Stimulated activated CD8-positive, alpha-beta memory T cell treated with anti-CD3 and anti-CD28 coated beads, Interleukin-7, amount 100 ng/mL, for 24 hours (primary cell): ENCODE results near the gene SMAD4.
"Not testable (repeated sequence)": the region's sequence is repeated elsewhere in the genome, so short reads cannot be mapped to it uniquely, and the experiment has no call there.

Experiments used
- DNase-seq: peaks from one replicate; pipeline ENCODE4 v3.0.0-alpha.2; 2020; ENCODE audit warnings: low read depth

SMAD4 gene

DNA sequence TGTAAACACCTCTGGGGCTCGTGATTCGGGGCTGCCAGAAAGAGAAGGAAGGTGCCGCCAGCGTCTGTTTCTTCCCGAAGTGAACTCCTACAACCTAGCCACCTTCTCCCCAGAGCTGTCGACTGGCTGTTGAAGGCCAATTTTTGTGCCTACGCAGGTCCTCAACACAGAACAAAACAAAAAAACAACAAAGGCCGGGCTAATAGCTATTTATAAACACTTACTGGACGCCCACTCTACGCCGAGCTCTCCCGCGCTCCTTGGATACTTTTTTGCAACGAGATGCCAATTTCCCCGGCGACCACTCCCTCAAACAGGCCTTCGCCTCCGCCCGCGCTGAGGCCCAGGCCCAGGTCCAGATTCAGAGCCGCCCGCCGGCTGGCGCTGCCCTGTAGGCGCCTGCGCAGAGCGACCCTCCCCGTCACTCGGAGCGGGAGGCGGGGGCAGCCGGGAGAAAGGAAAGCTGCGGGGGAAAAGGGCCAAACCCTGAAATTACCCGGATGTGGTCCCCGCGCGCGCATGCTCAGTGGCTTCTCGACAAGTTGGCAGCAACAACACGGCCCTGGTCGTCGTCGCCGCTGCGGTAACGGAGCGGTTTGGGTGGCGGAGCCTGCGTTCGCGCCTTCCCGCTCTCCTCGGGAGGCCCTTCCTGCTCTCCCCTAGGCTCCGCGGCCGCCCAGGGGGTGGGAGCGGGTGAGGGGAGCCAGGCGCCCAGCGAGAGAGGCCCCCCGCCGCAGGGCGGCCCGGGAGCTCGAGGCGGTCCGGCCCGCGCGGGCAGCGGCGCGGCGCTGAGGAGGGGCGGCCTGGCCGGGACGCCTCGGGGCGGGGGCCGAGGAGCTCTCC is at the start of gene SMAD4:
Gene SMAD4 (plus strand): TSS at position 520 of the 843 bp plus-strand sequence. CDS start 16,834 bp downstream, outside the sequence.
- DNase-seq, result peak; percentile 98

DNA sequence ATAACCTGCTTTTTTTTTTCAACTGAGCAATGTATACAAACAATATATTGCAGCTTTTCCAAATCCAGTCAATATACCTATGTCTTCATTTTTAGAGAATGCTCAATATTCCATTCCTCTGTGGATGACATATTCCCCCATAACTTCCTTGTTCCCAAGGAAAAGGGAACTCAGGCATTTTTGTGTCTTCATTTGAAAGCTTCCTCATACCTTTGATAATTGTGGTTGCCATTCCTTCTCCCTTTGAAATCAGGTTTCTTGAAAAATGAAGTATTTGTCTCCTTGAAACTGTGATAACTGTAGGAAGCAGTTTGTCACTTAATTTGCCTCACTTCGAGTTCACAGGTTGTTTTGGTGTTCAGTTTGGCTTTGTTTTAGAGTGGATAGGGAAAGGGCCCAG is 48.6 kb upstream of the SMAD4 start:
- DNase-seq, result no peak

DNA sequence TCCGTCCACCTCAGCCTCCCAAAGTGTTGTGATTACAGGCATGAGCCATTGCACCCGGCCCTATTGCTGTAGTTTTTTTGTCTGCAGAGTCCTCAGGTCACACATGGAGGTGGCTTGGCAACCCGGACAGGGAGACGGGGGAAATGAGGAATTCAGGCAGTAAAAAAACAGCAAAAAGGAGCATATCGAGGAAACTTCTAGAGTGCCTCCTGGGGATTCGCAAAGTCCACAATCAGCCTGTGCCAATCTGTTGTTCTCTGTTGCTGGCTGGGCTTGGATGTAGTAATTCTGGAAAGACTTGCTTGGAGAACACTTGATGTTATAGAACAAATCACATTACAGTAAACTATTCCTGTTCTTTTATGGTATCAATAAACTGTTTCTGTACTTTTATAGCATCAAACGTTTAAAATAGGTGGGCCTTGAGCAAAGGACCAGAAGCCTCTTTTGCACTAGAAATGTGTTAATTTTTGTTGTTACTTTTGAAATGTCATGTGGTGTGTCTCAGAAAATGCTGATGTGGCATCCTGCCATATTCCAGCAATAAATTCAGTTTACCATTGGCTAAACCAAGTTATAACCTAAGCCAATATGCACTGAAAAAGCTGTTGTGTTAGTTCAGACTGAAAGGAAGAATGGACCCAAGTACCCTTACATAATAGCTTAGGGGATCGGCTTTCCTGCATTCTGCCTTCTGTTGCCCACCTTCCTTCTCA is 47.8 kb upstream of the SMAD4 start:
- DNase-seq, result no peak

DNA sequence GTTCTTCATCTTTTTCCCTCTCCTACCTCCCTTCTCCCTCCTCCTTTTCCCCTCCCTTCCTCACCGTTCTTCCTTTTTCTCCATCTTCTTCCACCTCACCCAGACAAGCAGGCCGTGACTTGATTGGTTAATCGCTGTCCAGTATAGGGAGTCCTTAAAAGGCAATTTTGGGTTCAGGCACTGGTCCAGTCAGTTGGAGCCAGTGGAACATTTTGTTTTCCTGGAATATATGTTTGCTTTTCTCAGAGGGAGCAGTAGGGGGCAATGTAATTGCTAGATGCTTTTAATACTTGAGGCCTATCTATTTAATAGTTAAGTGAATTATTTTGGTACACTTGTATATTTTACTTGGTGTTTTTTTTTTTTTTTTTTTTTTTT is 47.2 kb upstream of the SMAD4 start:
- no peak for DNase-seq

DNA sequence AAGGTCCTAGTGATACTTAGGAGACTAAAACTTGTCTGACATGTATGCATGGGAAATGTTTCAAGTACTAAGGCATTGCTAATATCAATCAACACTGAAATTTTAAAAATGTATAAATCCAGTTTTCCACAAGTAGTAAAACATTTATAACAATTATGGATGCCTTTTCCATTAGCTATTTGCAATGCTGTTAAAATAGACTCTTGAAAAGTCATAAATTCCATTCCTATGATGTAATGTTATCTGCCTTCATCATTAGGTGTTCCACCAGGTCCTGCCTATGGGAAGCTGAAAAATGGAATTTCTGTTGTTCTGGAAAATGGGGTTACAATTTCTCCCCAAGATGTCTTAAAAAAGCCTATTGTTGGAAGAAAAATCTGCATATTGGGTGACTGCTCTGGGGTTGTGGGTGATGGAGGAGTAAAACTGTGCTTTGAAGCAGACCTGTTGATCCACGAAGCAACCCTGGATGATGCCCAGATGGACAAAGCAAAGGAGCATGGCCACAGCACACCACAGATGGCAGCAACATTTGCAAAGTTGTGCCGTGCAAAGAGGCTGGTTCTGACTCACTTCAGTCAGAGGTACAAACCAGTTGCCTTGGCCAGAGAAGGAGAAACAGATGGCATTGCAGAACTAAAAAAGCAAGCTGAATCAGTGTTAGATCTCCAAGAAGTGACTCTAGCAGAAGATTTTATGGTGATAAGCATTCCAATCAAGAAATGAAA is 43.5 kb upstream of the SMAD4 start:
- DNase-seq, result no peak

GRCh38 chr18:50987261-50987660 is 42.8 kb upstream of the SMAD4 start:
- DNase-seq, result no peak

DNA sequence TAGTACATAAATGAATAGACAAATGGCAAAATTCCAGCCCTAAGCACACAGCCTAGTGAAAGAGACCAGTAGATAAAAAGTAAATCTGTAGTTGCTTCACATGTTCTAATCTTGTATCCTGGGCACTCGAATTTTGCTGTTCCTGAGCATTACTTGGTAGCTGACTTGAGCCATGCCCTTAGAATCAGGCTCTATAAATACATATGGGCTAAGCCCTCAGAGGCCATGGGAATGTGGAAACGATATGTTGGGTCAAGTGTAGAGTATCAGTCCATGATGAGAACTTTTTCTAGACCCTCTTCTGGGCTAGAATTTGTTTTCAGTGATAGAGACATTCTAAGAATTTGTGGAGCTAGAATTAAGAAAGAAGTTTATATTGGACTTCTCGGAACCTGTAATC is 40.3 kb upstream of the SMAD4 start:
- DNase-seq, result no peak

DNA sequence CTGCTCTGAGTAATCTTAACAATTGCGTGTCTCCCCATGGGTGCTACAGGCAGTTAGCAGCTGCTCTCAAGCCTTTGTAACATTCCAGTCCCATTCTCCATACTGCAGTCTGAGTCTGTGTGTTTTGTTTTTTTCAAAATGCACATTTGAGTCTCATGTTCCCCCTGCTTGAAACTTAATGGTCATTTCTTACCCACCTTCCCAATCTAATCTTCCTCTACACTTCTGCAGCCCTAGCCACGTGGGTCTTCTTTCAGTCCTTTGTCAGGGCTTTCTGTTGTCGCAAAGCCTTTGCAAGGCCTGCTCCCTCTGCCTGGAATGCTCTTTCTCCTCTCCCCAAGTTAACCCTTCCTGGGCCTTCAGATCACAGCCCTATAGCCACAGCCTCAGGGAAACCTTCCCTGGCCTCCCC is 37.7 kb upstream of the SMAD4 start:
- DNase-seq, result no peak

DNA sequence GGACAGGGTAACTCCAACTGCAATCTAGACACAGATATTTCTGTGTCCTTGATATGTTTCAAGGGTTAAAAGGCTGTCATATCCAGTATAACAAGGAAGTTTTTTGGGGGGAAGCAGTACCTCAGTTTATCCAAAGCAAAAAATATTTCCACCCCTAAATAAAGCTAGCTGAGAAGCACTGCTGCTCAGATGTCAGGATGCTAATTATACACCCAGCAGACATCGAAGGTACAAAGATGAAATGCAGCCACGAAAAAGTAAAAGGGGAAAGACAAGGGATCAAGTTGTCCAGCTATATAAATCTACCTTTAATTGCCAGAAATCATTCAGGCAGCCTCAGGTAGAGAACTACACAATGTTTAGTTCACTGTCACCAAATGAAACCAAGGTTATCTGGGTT is 36.0 kb upstream of the SMAD4 start:
- DNase-seq, result no peak

DNA sequence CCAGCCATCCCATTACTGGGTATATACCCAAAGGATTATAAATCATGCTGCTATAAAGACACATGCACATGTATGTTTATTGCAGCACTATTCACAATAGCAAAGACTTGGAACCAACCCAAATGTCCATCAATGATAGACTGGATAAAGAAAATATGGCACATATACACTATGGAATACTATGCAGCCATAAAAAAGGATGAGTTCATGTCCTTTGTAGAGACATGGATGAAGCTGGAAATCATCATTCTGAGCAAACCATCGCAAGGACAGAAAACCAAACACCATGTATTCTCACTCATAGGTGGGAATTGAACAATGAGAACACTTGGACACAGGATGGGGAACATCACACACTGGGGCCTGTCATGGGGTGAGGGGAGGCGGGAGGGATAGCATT is 26.8 kb upstream of the SMAD4 start:
- DNase-seq, result not testable (repeated sequence)

GRCh38 chr18:51006061-51006818 is 23.8 kb upstream of the SMAD4 start:
- no peak for DNase-seq

DNA sequence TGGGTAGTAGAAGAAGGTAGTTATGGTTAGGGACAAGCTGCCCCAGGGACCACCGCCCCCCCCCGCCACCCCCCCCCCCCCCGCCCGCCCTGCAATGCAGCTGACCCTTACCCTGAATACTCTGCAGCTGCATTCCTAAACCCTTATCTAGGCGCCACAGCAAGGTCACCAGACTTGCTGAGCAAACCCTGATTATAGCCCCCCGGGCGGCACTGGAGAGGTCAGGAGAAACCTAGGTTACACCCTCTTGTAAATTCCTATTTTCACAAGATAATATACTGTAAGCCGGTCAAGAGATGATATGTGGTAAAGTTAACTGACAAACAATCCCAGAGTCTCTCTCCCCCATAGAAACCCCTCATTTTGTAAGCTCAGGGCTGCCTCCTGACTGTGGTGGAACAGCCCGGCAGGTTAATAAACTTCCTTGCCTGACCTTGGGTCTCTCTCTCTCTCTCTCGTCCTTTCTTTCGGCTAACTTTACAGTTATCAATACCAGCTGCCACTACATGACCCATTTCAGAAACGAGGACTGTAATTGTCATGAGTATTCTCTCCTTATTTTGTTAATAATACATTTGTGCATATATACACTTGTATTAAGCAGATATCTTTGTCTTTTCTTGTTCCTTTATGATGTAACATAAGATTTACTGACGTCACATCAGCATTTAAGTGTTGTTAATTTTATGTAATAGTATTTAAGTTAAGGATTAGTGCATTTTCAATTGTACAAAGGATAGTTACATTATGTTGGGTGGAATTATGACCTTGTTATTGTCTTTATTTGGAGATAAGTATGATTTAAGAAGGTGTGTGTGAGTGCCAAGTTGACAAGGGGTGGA is 22.8 kb upstream of the SMAD4 start:
- no peak for DNase-seq

GRCh38 chr18:51007790-51008139 is 22.2 kb upstream of the SMAD4 start:
- DNase-seq, result no peak

DNA sequence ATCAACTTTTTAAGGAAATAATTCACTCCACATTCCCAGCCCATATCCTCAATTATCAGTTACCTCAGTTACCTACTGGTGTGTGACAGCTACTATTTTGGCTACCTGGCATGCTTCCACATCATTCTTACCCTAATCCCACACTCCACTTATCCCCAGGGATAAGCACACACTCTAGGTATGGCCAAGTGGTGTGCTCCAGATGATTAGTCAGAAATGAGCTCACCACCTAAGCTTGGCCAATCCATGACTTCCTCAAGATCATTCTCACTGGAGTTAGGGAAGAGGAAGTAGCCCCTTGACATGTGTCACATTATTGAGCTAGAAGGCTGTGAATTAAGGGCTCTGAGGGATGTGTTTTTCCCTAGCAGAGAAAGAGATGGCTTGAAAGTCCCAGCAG is 20.9 kb upstream of the SMAD4 start:
- DNase-seq, result no peak

GRCh38 chr18:51010218-51010617 is 19.8 kb upstream of the SMAD4 start:
- no peak for DNase-seq

DNA sequence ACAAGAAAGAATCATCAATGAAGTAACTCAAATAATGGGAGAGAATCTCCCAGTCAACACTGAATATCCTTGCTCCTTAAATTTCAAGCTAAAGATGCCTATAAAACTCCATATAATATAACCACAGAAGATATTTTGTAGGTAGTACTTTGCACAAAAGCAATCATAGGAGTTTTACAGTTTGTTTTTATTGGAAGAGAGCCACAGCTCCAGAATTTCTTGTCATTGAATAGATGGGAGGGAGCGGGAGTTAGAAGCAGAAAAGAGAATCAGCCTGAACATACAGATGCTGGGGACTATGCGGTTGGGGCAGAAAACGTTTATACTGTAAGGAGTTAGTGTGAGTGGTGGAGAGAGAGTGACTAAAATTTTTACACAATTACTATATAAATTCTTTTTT is 18.3 kb upstream of the SMAD4 start:
- DNase-seq, result no peak

- DNase-seq, result no peak
Observed at GRCh38 chr18:51012441-51012840, 17.6 kb upstream of the SMAD4 start.

- no peak for DNase-seq
Observed at GRCh38 chr18:51013259-51013658, 16.8 kb upstream of the SMAD4 start.

DNA sequence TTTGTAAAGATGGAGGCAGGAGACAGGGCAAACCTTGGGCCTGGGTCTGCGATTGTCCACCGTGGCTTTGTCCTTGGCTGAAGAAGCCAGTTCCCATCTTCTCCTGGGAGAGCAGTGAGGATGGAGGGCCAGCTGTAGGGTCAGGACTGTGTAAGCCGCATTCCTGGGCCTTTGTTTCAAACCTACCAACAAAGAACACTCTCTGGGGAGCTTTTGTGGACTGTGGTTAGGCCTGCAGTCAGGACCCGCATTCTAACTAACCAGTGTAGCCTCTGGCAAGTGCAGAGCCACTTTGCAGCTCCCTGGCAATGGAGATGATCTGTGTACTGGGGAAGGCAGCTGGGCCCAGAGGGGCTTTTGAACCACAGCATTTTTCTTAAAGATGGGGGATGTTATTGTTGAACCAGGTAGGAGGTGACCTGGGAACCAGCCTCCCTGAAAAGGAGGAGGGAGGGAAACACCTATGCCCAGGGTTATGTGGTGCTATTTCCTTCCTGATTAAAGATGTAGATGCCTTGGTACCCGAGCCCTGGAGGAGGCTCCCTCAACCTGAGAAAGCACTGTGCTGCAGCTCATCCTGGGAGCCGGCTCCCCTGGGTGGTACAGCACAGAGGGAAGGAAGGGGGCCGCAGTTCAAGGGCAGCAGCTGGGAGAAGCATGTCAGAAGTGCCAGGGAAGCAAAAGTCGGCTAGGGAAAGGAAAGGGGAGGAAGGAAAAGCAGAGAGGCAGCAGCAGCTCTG is 12.7 kb upstream of the SMAD4 start:
- no peak for DNase-seq

DNA sequence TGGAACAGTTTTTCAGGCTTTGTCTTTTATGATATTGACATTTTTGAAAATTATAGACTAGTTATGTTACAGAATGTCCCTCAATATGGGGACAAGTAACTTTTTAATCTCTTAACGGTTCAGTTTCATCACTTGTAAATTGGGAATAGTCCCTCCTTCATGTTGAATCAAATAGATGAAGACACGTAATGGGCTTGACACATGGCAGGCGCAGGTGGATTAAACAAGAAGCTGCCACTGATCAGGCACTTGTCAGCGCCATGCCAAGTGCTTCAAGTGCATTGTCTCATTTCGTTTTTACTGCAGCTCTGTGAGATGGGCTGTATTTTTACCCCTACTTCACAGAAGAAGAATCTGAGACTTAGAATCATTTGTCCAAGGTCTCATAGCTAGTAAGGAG is 9.5 kb upstream of the SMAD4 start:
- DNase-seq, result no peak
